GM23338 (cell line): ENCODE data around the gene ZNF277.

Experiments
- ETS1 ChIP-seq: IDR thresholded peaks from 2 replicates; pipeline ENCODE4 v1.6.1; 2016; ENCODE audit warnings: antibody characterized with exemption
- EZH2 ChIP-seq: fragments of 200-600 bp; sonication (generic); IDR thresholded peaks from one replicate; pipeline ENCODE4 v1.8.0; 2017; ENCODE audit warnings: antibody characterized with exemption, mild to moderate bottlenecking, low read depth; ENCODE audit not compliant: unreplicated experiment
- EZH2phosphoT487 ChIP-seq: fragments of 200-600 bp; sonication (generic); IDR thresholded peaks from one replicate; pipeline ENCODE4 v1.8.1; 2018; ENCODE audit warnings: antibody characterized with exemption; ENCODE audit not compliant: unreplicated experiment
- NANOG ChIP-seq: IDR thresholded peaks from 2 replicates; pipeline ENCODE4 v1.6.1; 2016; ENCODE audit warnings: antibody characterized with exemption, borderline replicate concordance
- POLR2AphosphoS5 ChIP-seq: IDR thresholded peaks from 2 replicates; pipeline ENCODE4 v1.6.1; 2016; ENCODE audit warnings: antibody characterized with exemption, low read depth
- TF ChIP-seq, protein P1 (sequence below), 2 experiments: fragments of 200-600 bp in 1 of 2; sonication (generic) in 1 of 2; conservative IDR thresholded peaks; 2 replicates each; pipeline versions ENCODE4 v1.5.1 to v1.6.1; 2016 to 2017; ENCODE audit warnings: antibody characterized with exemption in 2 of 2, low read depth in 2 of 2, mild to moderate bottlenecking in 2 of 2, moderate library complexity in 1 of 2
- TF ChIP-seq, protein P2 (sequence below): IDR thresholded peaks from one replicate; pipeline ENCODE4 v1.6.1; 2018; ENCODE audit warnings: antibody characterized with exemption; ENCODE audit not compliant: unreplicated experiment
- TF ChIP-seq, protein P3 (sequence below): fragments of 250-450 bp; sonication (Bioruptor Pico); IDR thresholded peaks from 2 replicates; pipeline ENCODE4 v1.5.0; 2020; ENCODE audit warnings: mild to moderate bottlenecking, moderate library complexity

DNA sequence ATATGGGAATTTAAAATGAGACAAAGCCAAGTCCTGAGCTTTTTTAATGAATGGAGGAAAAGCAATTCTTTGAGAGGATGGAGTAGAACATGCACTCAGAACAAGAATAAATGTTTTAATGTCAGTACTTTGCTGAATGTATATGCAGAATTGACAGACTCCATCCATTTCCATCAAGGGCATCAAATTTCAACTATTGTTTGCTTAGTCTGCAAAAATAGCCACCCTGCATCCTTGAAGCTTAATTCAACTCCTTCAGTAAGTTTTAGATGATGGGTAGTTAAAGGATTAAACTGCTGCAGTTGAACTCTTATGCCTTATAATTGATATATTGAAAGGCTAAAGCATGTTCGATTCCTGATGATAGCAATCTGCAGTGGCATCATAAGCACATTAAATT is 144.1 kb downstream of the ZNF277 start:
- TF ChIP-seq, protein P1, sequence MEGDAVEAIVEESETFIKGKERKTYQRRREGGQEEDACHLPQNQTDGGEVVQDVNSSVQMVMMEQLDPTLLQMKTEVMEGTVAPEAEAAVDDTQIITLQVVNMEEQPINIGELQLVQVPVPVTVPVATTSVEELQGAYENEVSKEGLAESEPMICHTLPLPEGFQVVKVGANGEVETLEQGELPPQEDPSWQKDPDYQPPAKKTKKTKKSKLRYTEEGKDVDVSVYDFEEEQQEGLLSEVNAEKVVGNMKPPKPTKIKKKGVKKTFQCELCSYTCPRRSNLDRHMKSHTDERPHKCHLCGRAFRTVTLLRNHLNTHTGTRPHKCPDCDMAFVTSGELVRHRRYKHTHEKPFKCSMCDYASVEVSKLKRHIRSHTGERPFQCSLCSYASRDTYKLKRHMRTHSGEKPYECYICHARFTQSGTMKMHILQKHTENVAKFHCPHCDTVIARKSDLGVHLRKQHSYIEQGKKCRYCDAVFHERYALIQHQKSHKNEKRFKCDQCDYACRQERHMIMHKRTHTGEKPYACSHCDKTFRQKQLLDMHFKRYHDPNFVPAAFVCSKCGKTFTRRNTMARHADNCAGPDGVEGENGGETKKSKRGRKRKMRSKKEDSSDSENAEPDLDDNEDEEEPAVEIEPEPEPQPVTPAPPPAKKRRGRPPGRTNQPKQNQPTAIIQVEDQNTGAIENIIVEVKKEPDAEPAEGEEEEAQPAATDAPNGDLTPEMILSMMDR (conservative IDR thresholded peaks at IDR 0.05; ENCODE audit: low read depth in 2 of 2) = no peak
- no peak for TF ChIP-seq POLR2AphosphoS5
- TF ChIP-seq, protein P2, sequence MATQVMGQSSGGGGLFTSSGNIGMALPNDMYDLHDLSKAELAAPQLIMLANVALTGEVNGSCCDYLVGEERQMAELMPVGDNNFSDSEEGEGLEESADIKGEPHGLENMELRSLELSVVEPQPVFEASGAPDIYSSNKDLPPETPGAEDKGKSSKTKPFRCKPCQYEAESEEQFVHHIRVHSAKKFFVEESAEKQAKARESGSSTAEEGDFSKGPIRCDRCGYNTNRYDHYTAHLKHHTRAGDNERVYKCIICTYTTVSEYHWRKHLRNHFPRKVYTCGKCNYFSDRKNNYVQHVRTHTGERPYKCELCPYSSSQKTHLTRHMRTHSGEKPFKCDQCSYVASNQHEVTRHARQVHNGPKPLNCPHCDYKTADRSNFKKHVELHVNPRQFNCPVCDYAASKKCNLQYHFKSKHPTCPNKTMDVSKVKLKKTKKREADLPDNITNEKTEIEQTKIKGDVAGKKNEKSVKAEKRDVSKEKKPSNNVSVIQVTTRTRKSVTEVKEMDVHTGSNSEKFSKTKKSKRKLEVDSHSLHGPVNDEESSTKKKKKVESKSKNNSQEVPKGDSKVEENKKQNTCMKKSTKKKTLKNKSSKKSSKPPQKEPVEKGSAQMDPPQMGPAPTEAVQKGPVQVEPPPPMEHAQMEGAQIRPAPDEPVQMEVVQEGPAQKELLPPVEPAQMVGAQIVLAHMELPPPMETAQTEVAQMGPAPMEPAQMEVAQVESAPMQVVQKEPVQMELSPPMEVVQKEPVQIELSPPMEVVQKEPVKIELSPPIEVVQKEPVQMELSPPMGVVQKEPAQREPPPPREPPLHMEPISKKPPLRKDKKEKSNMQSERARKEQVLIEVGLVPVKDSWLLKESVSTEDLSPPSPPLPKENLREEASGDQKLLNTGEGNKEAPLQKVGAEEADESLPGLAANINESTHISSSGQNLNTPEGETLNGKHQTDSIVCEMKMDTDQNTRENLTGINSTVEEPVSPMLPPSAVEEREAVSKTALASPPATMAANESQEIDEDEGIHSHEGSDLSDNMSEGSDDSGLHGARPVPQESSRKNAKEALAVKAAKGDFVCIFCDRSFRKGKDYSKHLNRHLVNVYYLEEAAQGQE = no peak
- no peak for TF ChIP-seq EZH2
- TF ChIP-seq, protein P3, sequence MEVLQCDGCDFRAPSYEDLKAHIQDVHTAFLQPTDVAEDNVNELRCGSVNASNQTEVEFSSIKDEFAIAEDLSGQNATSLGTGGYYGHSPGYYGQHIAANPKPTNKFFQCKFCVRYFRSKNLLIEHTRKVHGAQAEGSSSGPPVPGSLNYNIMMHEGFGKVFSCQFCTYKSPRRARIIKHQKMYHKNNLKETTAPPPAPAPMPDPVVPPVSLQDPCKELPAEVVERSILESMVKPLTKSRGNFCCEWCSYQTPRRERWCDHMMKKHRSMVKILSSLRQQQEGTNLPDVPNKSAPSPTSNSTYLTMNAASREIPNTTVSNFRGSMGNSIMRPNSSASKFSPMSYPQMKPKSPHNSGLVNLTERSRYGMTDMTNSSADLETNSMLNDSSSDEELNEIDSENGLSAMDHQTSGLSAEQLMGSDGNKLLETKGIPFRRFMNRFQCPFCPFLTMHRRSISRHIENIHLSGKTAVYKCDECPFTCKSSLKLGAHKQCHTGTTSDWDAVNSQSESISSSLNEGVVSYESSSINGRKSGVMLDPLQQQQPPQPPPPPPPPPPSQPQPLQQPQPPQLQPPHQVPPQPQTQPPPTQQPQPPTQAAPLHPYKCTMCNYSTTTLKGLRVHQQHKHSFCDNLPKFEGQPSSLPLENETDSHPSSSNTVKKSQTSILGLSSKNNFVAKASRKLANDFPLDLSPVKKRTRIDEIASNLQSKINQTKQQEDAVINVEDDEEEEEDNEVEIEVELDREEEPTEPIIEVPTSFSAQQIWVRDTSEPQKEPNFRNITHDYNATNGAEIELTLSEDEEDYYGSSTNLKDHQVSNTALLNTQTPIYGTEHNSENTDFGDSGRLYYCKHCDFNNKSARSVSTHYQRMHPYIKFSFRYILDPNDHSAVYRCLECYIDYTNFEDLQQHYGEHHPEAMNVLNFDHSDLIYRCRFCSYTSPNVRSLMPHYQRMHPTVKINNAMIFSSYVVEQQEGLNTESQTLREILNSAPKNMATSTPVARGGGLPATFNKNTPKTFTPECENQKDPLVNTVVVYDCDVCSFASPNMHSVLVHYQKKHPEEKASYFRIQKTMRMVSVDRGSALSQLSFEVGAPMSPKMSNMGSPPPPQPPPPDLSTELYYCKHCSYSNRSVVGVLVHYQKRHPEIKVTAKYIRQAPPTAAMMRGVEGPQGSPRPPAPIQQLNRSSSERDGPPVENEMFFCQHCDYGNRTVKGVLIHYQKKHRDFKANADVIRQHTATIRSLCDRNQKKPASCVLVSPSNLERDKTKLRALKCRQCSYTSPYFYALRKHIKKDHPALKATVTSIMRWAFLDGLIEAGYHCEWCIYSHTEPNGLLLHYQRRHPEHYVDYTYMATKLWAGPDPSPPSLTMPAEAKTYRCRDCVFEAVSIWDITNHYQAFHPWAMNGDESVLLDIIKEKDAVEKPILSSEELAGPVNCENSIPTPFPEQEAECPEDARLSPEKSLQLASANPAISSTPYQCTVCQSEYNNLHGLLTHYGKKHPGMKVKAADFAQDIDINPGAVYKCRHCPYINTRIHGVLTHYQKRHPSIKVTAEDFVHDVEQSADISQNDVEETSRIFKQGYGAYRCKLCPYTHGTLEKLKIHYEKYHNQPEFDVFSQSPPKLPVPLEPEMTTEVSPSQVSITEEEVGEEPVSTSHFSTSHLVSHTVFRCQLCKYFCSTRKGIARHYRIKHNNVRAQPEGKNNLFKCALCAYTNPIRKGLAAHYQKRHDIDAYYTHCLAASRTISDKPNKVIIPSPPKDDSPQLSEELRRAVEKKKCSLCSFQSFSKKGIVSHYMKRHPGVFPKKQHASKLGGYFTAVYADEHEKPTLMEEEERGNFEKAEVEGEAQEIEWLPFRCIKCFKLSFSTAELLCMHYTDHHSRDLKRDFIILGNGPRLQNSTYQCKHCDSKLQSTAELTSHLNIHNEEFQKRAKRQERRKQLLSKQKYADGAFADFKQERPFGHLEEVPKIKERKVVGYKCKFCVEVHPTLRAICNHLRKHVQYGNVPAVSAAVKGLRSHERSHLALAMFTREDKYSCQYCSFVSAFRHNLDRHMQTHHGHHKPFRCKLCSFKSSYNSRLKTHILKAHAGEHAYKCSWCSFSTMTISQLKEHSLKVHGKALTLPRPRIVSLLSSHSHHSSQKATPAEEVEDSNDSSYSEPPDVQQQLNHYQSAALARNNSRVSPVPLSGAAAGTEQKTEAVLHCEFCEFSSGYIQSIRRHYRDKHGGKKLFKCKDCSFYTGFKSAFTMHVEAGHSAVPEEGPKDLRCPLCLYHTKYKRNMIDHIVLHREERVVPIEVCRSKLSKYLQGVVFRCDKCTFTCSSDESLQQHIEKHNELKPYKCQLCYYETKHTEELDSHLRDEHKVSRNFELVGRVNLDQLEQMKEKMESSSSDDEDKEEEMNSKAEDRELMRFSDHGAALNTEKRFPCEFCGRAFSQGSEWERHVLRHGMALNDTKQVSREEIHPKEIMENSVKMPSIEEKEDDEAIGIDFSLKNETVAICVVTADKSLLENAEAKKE (CRISPR knock-in tag) = no peak
- TF ChIP-seq EZH2phosphoT487 = no peak
- TF ChIP-seq ETS1 = no peak
- no peak for TF ChIP-seq NANOG
